HG02678 (cell line): ENCODE results near the gene DIO3.
"Not testable (repeated sequence)": the region's sequence is repeated elsewhere in the genome, so short reads cannot be mapped to it uniquely, and the experiment has no call there.

Experiments used
- ATAC-seq: cut with Tn5 transposase; IDR thresholded peaks from one replicate; pipeline ENCODE4 v1.9.1; 2021; ENCODE audit warnings: mild to moderate bottlenecking, moderate library complexity; ENCODE audit not compliant: unreplicated experiment

Gene DIO3

GRCh38 chr14:101557811-101558738 is 3.2 kb upstream of the DIO3 start:
- no peak for ATAC-seq

GRCh38 chr14:101558739-101559240 is 2.5 kb upstream of the DIO3 start:
- no peak for ATAC-seq

GRCh38 chr14:101559250-101559623 is 2.1 kb upstream of the DIO3 start:
- no peak for ATAC-seq

GRCh38 chr14:101559624-101560533 is 1.4 kb upstream of the DIO3 start:
- no peak for ATAC-seq

GRCh38 chr14:101560534-101561113 is 671 bp upstream of the DIO3 start:
- ATAC-seq, result no peak

GRCh38 chr14:101561897-101562490 is 699 bp downstream of the DIO3 start:
- ATAC-seq, result no peak

GRCh38 chr14:101562659-101563351 is 1.5 kb downstream of the DIO3 start:
- ATAC-seq, result no peak

GRCh38 chr14:101563352-101563653 is 2.0 kb downstream of the DIO3 start:
- no peak for ATAC-seq

- ATAC-seq, result no peak
Measured at GRCh38 chr14:101563654-101564443, 2.6 kb downstream of the DIO3 start.

GRCh38 chr14:101564444-101564776 is 3.1 kb downstream of the DIO3 start:
- ATAC-seq, result no peak

- no peak for ATAC-seq
Measured at GRCh38 chr14:101564819-101565698, 3.8 kb downstream of the DIO3 start.

- no peak for ATAC-seq
Measured at GRCh38 chr14:101567252-101567651, 6.0 kb downstream of the DIO3 start.

- no peak for ATAC-seq
Measured at GRCh38 chr14:101571004-101571403, 9.7 kb downstream of the DIO3 start.

- not testable (repeated sequence) for ATAC-seq
Measured at GRCh38 chr14:101572526-101572925, 11.2 kb downstream of the DIO3 start.

- no peak for ATAC-seq
Measured at GRCh38 chr14:101573289-101573688, 12.0 kb downstream of the DIO3 start.

GRCh38 chr14:101575581-101575980 is 14.3 kb downstream of the DIO3 start:
- ATAC-seq, result no peak

- no peak for ATAC-seq
Measured at GRCh38 chr14:101577221-101577909, 16.1 kb downstream of the DIO3 start.

GRCh38 chr14:101578489-101578888 is 17.2 kb downstream of the DIO3 start:
- ATAC-seq, result no peak
